A549 (cell line): ENCODE results near the gene PFDN2. TPM values are rescaled to one million over a fixed set of nuclear protein-coding genes. Genes with fewer than 3 reads are reported as not detected.

ENCODE experiments used
- ATAC-seq, 2 experiments: fragments of 200-7000 bp in 1 of 2; fragments of >200 bp in 1 of 2; cut with Nextera tagmentation in 1 of 2; cut with Tn5 transposase in 1 of 2; 3 replicates each; pipeline versions ENCODE4 v1.8.0 to v1.9.1; 2018 to 2020; ENCODE audit warnings: mild to moderate bottlenecking in 1 of 2, moderate library complexity in 1 of 2
- CTCF ChIA-PET: fragments of 300-600 bp; sonication (Branson Sonifier 250); formaldehyde crosslinking; extraction: SDS; loops from one replicate; lab custom pipeline; 2021; ENCODE audit warnings: antibody characterized with exemption, inconsistent platforms; lab: Yijun Ruan, JAX
- POLR2A ChIA-PET: fragments of 350-600 bp; formaldehyde crosslinking; extraction: SDS; loops from one replicate; lab custom pipeline; 2021; ENCODE audit warnings: antibody characterized with exemption, inconsistent platforms; lab: Yijun Ruan, JAX
- DNase-seq, 2 experiments: peaks; one replicate each; pipeline versions ENCODE4 v3.0.0 to v3.0.0-alpha.2; 2011 to 2016; ENCODE audit warnings: low read depth in 1 of 2, low spot score in 1 of 2
- FAIRE-seq: peaks from 2 replicates; lab custom pipeline; 2011; peaks lifted over from hg19 to GRCh38; lab: Jason Lieb, UNC
- H3K27ac ChIP-seq, 2 experiments: fragments of >200 bp; sonication (Bioruptor Twin); formaldehyde crosslinking; 3 replicates each; pipeline ENCODE4 v1.5.1; 2016 to 2017
- H3K4me1 ChIP-seq: fragments of >200 bp; sonication (Bioruptor Twin); formaldehyde crosslinking; 3 replicates; pipeline ENCODE4 v1.6.1; 2016
- H3K4me2 ChIP-seq: fragments of >200 bp; sonication (Bioruptor Twin); formaldehyde crosslinking; 3 replicates; pipeline ENCODE4 v1.6.1; 2016
- H3K4me3 ChIP-seq: fragments of >200 bp; sonication (Bioruptor Twin); formaldehyde crosslinking; 3 replicates; pipeline ENCODE4 v1.5.1; 2016
- H3K9me3 ChIP-seq: fragments of >200 bp; sonication (Bioruptor Twin); formaldehyde crosslinking; 3 replicates; pipeline ENCODE4 v1.6.1; 2016
- CBX2 ChIP-seq: fragments of 200-600 bp; sonication (generic); IDR thresholded peaks from 2 replicates; pipeline ENCODE4 v1.6.1; 2016; ENCODE audit warnings: low read depth, mild to moderate bottlenecking, borderline replicate concordance
- CBX8 ChIP-seq: fragments of 200-600 bp; sonication (generic); IDR thresholded peaks from 2 replicates; pipeline ENCODE4 v1.6.1; 2016
- CEBPB ChIP-seq, 2 experiments: fragments of >200 bp in 1 of 2; sonication (Bioruptor Twin) in 1 of 2; formaldehyde crosslinking in 1 of 2; IDR thresholded peaks; 2 replicates each; pipeline ENCODE4 v1.6.1; 2012 to 2016
- E2F6 ChIP-seq: IDR thresholded peaks from 2 replicates; pipeline ENCODE4 v1.6.1; 2012; ENCODE audit warnings: low read depth, borderline replicate concordance
- EHF ChIP-seq: fragments of 250-450 bp; sonication (Bioruptor Pico); IDR thresholded peaks from 2 replicates; pipeline ENCODE4 v1.5.0; 2020; ENCODE audit warnings: mild to moderate bottlenecking
- EP300 ChIP-seq, 2 experiments: fragments of >200 bp; sonication (Bioruptor Twin); formaldehyde crosslinking; IDR thresholded peaks; 2 replicates in 1 of 2; 3 replicates in 1 of 2; pipeline ENCODE4 v1.6.1; 2016 to 2017
- ESRRA ChIP-seq: fragments of 150-350 bp; IDR thresholded peaks from 2 replicates; pipeline ENCODE4 v1.6.1; 2014; ENCODE audit warnings: mild to moderate bottlenecking, low read length, borderline replicate concordance
- HEYL ChIP-seq: fragments of 250-450 bp; sonication (Bioruptor Pico); IDR thresholded peaks from 2 replicates; pipeline ENCODE4 v1.8.0; 2021; ENCODE audit warnings: mild to moderate bottlenecking, moderate library complexity
- HMGXB4 ChIP-seq: fragments of 250-450 bp; sonication (Bioruptor Pico); IDR thresholded peaks from 2 replicates; pipeline ENCODE4 v1.5.0; 2021; ENCODE audit warnings: mild to moderate bottlenecking, moderate library complexity, borderline replicate concordance
- HOXB5 ChIP-seq: fragments of 250-450 bp; sonication (Bioruptor Pico); IDR thresholded peaks from 2 replicates; pipeline ENCODE4 v1.5.0; 2020; ENCODE audit warnings: mild to moderate bottlenecking, moderate library complexity
- KDM5A ChIP-seq: fragments of 200-600 bp; sonication (generic); IDR thresholded peaks from 2 replicates; pipeline ENCODE4 v1.6.1; 2016; ENCODE audit warnings: antibody characterized with exemption, mild to moderate bottlenecking
- MAFK ChIP-seq: fragments of 450-650 bp; IDR thresholded peaks from 2 replicates; pipeline ENCODE4 v1.6.1; 2014; ENCODE audit not compliant: partially characterized antibody
- MAX ChIP-seq: IDR thresholded peaks from 2 replicates; pipeline ENCODE4 v1.6.1; 2012
- NPAS2 ChIP-seq: fragments of 250-450 bp; sonication (Bioruptor Pico); IDR thresholded peaks from 2 replicates; pipeline ENCODE4 v1.8.0; 2022; ENCODE audit warnings: mild to moderate bottlenecking, moderate library complexity, borderline replicate concordance
- PBX3 ChIP-seq: IDR thresholded peaks from 2 replicates; pipeline ENCODE4 v1.6.1; 2012
- POLR2A ChIP-seq: IDR thresholded peaks from 2 replicates; pipeline ENCODE4 v1.6.1; 2012; ENCODE audit warnings: mild to moderate bottlenecking, low read length
- RAD21 ChIP-seq, 2 experiments: fragments of >200 bp in 1 of 2; sonication (Bioruptor Twin) in 1 of 2; formaldehyde crosslinking in 1 of 2; IDR thresholded peaks in 1 of 2; conservative IDR thresholded peaks in 1 of 2; 2 replicates in 1 of 2; 3 replicates in 1 of 2; pipeline ENCODE4 v1.6.1; 2012 to 2018; ENCODE audit warnings: inconsistent platforms in 1 of 2
- RFX5 ChIP-seq: fragments of 450-650 bp; IDR thresholded peaks from 2 replicates; pipeline ENCODE4 v1.7.1; 2014; ENCODE audit warnings: antibody characterized with exemption, mild to moderate bottlenecking, moderate library complexity
- RNF2 ChIP-seq: fragments of 200-600 bp; sonication (generic); IDR thresholded peaks from 2 replicates; pipeline ENCODE4 v1.6.1; 2016; ENCODE audit warnings: low read depth, mild to moderate bottlenecking, antibody characterized with exemption, moderate library complexity, borderline replicate concordance
- ZFP36 ChIP-seq: fragments of 450-650 bp; IDR thresholded peaks from 2 replicates; pipeline ENCODE4 v1.6.1; 2014; ENCODE audit warnings: borderline replicate concordance; ENCODE audit not compliant: partially characterized antibody
- WGBS: methylation state at CpG from one replicate; pipeline ENCODE4 v1.1.6; 2017; ENCODE audit errors: missing lambda C conversion rate; 5-methylcytosine and 5-hydroxymethylcytosine counted together
- polyA plus RNA-seq, 4 experiments: library from polyadenylated mRNA; depleted of rRNA in 3 of 4; stranded (reverse); fragments of >200 nt; fragmentation: RNase III in 1 of 4; extraction: RNeasy Plus Mini Kit Qiagen cat#74134 plus additional on column Dnase treatment in 1 of 4; gene quantifications; 2 replicates in 3 of 4; 3 replicates in 1 of 4; pipeline ENCODE4 v1.2.3, GENCODE V29; 2011 to 2017
- TF ChIP-seq, protein P1 (sequence below): fragments of 250-450 bp; sonication (Bioruptor Pico); IDR thresholded peaks from 2 replicates; pipeline ENCODE4 v1.5.0; 2020; ENCODE audit warnings: low read depth, mild to moderate bottlenecking, moderate library complexity
- TF ChIP-seq, protein P2 (sequence below): fragments of >200 bp; sonication (Bioruptor Twin); formaldehyde crosslinking; IDR thresholded peaks from 2 replicates; pipeline ENCODE4 v1.6.1; 2016
- TF ChIP-seq, protein P3 (sequence below): fragments of 200-600 bp; sonication (generic); IDR thresholded peaks from 2 replicates; pipeline ENCODE4 v1.6.1; 2016; ENCODE audit warnings: antibody characterized with exemption, mild to moderate bottlenecking, moderate library complexity

Gene PFDN2
- polyA plus RNA-seq, 2 of the 4 experiments (the other 2 are of a cell fraction) = 179 to 187 TPM

- TF ChIP-seq, protein P1, sequence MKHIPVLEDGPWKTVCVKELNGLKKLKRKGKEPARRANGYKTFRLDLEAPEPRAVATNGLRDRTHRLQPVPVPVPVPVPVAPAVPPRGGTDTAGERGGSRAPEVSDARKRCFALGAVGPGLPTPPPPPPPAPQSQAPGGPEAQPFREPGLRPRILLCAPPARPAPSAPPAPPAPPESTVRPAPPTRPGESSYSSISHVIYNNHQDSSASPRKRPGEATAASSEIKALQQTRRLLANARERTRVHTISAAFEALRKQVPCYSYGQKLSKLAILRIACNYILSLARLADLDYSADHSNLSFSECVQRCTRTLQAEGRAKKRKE (CRISPR knock-in tag) = no peak
- TF ChIP-seq ESRRA = no peak
- TF ChIP-seq MAFK = no peak
- TF ChIP-seq HMGXB4 = no peak
- TF ChIP-seq RFX5 = no peak
- TF ChIP-seq EHF (CRISPR knock-in tag) = no peak
Observed at GRCh38 chr1:161059293-161059692, 58.5 kb downstream of the PFDN2 start (continued).

DNA sequence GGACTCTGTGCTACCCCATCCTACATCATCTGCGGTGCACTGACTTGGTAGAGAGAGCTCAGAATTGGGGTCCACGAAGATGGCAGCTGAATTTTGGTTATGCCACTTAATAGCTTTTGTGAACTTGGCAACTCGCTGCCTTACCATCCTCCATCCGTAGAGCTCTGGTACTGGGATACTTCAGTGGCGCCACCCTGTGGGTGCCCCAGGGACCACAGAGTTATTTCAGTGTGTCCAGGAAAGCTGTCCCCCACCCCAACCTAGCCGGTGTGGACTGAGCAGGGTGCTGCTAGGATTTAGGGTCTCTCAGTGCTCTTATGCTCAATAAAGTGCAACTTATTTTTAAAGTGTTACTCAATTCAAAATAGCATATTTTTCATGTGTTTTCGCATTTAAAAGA lies 63.0 kb downstream of the PFDN2 start:
- WGBS = 52% methylated on average over 7 of the region's 7 CpGs
- FAIRE-seq (no peak), ATAC-seq (no peak), DNase-seq (no peak)
- peaks cover 5% of the 10 kb centered on the region; the same call in 2 of the 3 replicates for H3K9me3 ChIP-seq
- ChIA-PET CTCF (interaction anchor here (0.9 to 1.7 kb wide), 6 partner anchors 10 to 67 kb away, joined by 3 to 8 read pairs (median 4); partner anchors contain the start of gene KLHDC9), POLR2A (no interaction called here)
- H3K27ac ChIP-seq = no peak overlapping the region
- no peak overlapping the region for H3K4me2 ChIP-seq
- H3K4me1 ChIP-seq = no peaks in the 10 kb centered on the region
- H3K4me3 ChIP-seq = no peak overlapping the region
- TF ChIP-seq CBX2 (no peak), NPAS2 (CRISPR knock-in tag) (no peak), HEYL (no peak), POLR2A (no peak), KDM5A (no peak), CEBPB (IDR thresholded peaks at IDR 0.05) (no peak), CBX8 (no peak), MAX (no peak), E2F6 (no peak), PBX3 (no peak), ZFP36 (no peak), HOXB5 (CRISPR knock-in tag) (no peak), RNF2 (no peak), RAD21 (conservative IDR thresholded peaks at IDR 0.05 in 1 of 2, IDR thresholded peaks at IDR 0.05 in 1 of 2) (no peak), EP300 (IDR thresholded peaks at IDR 0.05) (no peak)
- TF ChIP-seq, protein P2, sequence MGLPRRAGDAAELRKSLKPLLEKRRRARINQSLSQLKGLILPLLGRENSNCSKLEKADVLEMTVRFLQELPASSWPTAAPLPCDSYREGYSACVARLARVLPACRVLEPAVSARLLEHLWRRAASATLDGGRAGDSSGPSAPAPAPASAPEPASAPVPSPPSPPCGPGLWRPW = no peak
- TF ChIP-seq, protein P3, sequence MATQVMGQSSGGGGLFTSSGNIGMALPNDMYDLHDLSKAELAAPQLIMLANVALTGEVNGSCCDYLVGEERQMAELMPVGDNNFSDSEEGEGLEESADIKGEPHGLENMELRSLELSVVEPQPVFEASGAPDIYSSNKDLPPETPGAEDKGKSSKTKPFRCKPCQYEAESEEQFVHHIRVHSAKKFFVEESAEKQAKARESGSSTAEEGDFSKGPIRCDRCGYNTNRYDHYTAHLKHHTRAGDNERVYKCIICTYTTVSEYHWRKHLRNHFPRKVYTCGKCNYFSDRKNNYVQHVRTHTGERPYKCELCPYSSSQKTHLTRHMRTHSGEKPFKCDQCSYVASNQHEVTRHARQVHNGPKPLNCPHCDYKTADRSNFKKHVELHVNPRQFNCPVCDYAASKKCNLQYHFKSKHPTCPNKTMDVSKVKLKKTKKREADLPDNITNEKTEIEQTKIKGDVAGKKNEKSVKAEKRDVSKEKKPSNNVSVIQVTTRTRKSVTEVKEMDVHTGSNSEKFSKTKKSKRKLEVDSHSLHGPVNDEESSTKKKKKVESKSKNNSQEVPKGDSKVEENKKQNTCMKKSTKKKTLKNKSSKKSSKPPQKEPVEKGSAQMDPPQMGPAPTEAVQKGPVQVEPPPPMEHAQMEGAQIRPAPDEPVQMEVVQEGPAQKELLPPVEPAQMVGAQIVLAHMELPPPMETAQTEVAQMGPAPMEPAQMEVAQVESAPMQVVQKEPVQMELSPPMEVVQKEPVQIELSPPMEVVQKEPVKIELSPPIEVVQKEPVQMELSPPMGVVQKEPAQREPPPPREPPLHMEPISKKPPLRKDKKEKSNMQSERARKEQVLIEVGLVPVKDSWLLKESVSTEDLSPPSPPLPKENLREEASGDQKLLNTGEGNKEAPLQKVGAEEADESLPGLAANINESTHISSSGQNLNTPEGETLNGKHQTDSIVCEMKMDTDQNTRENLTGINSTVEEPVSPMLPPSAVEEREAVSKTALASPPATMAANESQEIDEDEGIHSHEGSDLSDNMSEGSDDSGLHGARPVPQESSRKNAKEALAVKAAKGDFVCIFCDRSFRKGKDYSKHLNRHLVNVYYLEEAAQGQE = no peak
- TF ChIP-seq, all 56 proteins: peak for 0
